ENCODE measurements around the gene FBXL17.

FBXL17 gene

DNA sequence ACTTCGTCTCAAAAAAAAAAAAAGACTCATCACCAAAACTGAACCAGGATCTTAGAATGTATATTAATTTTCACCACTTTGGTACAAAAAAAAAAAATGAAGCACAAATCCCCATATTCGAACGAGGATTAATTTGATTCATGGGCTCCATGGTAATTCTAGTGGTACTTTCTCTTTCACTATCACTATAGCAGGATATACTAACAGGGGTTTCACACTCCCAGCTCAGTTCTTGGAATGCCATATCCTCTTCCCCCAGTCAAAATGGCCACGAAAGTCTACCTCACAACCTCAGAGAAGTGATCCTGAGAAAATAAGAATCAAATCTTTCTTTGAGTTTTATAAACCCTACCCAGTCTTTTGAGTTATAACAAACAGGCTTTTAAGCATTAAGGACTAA, 235.7 kb downstream of the FBXL17 start:
- no peak for DNase-seq

DNA sequence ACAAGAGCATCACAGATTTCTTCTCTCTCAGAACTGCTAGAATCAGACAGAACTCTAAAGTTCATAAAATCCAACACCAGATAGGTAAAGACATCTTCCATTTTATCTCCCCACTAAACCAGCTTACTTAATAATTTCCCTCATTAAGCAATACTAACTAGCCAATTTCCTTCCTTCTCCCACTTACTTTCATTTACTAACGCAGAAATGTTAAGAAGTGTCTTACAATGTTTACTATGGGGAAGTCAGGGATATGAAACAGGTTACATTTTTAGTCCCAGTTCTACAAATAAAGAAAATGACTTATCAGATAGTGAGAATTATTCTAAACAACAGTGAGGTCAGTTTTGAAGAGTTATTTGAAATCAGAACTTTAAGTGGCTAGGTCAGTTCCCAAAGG, 236.5 kb downstream of the FBXL17 start:
- DNase-seq = no peak

DNA sequence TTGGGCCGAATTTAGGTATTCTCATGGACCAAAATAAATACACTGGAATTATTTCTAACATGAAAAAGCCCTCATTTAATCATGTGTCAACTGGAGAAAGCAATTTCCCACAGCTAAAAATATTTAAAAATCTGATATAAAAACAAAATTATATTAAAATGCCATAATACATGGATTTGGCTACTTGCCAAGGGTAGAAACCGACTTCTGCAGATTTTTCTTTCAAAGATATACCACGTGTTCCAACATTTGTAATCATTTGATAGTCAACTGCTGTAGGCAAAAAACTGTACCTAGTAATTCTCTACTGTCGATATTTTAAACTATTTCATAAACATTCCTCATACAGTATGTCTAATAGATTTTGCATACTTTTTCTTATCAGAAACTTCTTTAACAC, 237.6 kb downstream of the FBXL17 start:
- no peak for DNase-seq

DNA sequence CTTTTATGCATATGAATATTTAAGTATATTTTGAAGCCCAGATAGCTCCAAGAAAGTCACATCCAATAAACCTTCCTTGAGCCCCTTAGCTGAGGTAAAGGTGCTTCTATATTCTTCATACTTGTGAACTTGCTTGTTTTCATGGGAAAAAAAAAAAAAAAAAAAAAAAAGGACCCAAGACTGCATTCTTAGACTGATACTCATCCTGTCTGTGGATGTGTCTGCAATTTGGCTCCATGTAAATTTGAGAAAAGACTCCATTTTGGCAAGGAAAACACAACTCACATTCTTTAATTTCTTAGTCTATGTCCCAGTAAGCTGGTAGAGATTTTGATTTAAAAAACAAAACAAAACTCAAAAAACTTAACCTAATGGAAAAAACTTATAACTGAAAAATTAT, 238.3 kb downstream of the FBXL17 start:
- DNase-seq = no peak

DNA sequence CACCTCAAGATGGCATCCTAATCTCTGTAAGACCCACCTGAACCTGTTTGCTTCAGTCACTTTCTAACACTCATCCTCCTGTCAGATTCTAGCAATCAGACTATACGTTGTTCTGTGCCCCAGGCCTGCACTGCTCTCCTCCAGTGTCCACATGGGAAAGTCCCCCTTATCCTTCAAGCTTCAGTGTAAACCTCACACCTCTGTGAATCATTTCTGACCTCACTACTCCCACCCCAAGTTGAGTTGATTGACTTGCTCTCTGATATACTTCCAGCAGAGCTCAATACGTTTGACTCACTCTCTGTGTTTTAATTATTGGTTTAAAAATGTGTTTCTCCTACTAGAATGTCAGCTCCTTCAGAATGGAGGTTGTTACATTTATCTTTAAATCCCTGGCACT, 240.2 kb downstream of the FBXL17 start:
- DNase-seq = no peak

DNA sequence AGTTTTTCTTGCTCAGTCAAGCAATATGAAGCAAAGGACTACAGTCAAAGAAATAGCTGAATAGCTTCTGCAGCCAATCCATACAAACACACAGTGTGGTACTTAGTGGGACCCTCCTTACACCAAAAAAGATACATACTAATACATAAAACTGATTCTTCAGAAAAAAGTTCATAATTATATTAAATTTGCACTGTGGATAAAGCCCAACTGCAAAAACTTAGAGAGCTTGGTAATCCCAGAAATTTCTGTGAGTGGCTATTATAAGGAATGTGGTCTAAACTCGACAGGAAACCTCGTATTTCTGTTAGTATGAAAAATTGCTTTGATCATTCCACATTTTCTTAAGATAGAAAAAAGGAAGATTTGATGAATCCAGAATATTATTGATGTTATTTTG, 245.4 kb downstream of the FBXL17 start:
- no peak for DNase-seq

DNA sequence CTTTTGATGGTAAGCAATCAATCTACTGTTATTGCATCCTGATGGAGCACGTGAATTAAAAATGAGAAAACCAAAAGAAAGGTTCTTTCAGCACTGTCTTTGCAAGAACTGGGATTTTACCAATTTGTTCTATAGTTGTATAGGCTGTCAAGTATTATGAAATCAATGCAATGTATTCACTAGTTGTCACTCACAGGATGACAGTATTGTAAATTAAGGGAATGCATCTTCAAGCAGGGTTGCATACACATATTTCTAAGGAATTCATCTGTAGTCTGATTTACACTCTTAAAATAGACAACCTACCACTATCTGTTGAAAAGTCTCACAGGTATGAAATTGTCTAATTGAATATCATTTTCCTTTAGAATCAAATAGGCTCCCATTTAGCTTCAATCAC, 252.8 kb downstream of the FBXL17 start:
- DNase-seq = no peak

DNA sequence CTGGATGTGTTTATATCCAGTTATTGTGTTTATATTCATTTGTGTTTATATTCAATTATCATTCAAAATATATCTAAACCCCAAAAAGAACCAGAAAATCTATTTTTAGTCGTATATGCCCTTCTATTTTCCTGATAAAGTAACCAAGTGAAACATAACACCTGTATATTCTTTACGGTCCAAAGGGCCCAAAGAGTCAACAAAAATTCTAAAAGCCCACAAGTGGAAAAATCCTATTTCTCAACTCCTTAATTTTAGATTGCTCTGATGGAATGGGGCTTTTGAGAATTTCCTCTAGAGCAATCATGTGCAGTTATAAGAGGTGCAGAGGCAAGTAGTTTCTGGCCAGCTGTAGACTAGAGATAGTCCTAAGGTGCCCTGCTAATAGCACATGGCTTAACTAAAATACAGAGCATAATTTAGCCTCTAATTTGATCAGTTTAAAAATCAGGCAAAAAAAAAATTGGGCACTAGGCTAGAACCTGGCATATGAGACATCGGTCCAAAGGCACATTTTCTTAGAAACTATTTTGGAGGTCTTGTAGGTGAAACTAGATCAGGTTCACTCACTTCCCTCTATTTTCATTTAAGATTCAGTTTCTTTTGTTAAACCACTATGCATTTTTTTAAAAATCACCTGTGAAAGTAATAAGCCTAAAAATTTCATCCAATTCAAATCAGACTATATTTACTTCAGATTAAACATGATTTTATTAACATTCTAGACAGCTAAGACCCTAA, 256.0 kb downstream of the FBXL17 start:
- DNase-seq = no peak

DNA sequence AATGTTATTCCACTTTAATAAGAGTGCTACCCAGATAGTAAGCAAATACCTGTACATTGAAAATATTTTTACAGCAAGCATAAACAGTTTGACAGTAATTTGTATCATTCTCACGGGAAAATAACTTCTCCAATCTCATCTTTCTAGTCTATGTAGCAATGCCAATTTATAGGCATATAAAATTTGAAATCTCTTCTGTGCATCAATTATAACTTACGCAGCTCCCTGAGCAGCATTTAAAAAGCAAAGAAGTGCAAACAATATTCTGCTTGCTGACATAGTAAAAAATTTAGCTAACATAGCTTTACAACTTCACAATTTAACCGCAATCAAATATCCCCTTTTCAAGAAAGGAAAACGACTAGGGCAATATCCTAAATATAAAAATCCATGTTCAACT, 257.3 kb downstream of the FBXL17 start:
- no peak for DNase-seq

DNA sequence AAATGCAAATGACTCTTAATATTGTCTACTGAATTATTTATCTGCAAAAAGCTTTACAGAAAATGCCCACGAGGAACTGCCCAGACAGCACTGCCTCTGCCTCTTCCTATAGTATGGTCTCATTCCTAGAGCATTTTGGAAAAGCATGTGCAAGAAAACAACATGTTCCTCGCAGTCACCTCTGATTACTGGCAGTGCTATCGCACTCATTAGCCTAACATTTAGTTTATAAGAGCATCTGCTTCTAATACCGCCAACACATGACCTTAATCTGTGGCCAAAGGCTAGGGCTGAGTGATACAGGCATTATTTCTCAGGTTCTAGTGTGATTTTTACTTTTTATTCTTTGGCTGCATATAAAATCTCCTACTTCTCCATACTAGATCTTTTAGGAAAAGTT, 259.2 kb downstream of the FBXL17 start:
- no peak for DNase-seq

DNA sequence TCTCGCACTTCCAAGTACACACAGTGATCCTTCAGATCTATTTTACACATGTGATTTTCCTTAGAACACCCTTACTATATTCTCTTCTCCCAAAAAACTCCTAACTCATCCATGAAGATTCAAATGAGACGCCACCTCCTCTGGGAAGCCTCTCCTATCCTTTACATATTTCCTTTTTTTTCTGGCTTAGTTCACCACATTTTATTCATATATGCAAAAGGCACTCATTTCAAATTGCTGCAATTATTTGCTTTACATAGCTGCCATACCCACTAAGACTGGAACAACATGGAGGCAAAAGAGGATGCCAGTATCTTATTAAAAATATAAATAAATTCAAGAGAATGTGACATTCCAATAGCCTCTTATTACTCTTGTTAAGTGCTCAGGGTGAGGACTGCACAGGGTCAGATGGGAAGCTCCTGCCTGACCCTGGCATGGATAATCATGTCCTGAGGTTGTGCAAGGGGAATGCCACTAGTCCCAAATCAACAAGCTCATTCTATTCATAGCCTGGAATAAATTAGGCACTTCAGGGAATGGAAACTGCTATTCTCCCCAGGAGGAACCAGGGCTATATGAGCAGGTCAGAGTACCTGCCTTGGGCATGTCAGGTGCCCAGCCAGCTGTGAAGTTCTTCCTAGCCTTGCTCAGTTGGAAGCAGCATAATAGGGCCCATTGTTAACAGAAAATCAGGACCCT, 262.9 kb downstream of the FBXL17 start:
- no peak for DNase-seq

DNA sequence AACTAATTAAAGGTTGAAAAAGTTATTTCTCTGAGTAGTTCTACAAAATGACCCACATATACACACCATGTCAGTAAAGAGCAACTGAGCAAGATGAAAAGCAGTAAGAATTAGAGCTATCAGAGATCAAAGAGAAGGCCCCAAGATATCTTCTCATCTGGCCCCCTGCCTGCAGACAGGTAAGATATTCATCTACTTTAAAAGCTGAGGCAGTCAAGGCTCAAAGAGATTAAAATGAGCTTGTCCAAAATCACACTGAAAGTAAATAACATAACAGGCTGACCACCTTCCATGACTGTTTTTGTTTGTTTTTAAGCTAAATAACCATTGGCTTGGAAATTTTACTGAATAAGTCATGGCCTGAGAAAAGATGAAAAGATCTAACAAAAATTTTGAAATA, 266.2 kb downstream of the FBXL17 start:
- no peak for DNase-seq

DNA sequence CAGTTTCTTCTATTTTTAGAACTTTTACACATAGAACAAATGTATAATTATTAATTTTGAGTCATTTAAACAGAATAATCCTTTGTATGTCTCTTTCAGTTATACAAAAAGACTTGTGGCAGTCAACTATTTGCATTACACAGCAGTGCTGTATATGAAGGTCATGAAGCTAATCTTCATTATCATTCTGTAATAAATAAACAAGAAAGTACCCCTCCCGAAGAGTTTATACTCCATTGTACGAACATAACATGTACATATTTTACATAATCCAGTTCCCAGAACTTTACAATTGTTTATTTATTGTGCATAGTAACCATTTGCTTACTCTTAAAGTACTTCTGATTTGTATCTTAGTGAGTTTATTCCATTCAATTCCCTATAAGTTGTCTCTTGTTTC, 267.9 kb downstream of the FBXL17 start:
- DNase-seq = no peak

DNA sequence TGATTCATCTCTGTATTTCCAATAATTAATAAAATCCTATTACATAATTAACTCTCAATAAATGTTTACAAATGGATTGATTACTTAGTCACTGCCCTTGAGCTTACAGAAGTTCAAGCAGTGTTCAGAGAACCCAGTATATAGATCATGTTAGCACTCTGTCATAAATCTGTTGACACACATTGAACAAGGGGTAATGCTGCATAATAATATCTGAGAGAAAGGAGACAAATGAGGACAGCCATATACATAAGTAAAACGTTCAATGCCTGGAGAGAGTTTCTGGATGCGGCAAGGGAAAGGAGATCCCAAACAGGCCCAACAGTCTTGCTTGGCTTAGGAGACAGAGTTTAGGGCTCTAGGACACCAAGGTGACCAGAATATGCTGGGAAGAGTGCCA, 270.2 kb downstream of the FBXL17 start:
- DNase-seq = no peak

DNA sequence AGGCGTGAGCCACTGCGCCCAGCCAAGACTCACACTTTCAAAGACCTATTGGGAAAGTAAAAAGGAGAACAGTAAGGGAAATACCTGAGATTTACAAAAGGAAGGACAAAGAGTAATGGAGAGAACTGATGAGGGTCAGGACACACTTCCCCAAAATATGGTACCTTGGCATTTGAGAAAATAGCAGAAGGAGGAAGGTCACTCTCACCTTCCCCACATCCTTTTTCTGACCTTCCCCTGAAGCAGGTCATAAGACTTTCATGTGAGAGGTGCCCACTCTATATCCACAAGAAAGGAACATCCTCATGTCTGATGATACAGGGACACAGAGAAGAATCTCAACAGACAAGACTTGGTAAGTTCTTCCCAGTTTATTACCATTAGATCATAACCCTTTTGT, 272.8 kb downstream of the FBXL17 start:
- DNase-seq = no peak

DNA sequence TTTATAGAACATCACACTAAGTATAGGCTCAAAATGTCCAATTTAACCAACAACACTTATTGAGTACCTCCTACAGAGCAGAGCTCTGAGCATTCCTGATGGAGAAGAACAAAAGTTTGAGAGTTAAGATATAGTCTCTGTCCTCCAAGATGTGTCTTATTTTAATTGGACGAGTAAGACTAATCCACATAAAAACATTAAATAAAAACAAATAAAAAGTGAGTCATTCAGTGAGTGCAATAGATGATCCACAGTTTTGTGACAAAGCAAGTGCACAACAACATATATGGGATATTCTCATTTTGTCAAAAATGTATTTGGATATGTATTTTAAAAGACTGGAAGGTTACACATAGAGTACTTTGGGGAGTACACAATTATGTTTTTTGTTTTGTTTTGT, 277.4 kb downstream of the FBXL17 start:
- no peak for DNase-seq

DNA sequence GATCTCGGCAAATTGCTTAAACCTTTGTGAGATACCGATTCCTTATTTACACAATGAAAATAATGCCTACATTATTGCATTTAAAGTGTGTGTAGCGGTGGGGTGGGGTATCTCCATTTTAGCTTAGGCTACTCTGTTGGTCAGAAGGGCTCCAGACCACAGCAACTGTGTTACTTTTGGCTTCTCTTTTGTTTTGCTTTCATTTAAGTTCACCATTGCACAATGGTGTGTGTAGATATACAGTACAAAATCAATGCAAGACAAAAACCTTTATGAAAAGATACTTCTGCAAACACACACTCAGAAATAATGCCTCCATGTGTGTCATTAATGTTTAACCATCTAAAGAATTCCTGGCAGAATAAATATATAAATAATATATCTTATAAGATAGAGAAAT, 279.4 kb downstream of the FBXL17 start:
- DNase-seq = no peak

DNA sequence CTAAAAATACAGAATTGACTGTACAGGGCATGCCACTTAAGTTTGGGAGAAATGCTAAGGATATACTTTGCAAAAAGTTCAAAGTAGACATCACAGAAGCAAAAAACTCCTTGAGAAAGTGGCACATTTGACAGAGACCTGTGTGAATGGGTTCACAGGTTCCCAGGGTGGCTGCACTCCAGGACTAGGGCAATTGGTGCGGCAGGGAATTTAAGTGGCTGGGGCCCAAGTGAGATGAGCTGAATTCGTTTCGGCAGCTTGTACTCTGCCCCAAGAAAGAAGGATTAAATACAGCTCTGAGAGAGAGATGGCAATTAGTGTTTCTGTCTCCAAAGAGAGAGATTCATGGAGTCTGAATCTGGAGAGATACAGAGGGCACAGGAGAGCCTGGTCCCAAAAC, 280.1 kb downstream of the FBXL17 start:
- DNase-seq = no peak

DNA sequence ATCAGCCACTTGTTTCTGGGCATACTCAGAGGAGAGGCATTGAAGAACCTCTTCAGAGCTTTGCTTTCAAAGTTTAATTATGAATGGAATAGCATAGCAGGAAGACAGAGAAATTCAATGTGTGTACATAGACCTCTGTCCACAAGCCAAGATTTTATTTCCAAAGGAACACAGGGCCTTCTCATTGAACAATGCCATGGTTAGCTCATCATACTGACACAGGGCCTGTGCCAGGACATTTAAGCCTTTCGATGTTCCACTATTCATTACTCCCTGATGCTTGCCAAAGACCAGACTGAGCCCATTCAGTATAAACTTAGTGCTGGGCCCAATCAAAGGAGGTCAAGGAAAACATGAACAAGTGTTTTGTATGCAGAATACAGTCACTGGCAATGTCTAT, 280.8 kb downstream of the FBXL17 start:
- no peak for DNase-seq

DNA sequence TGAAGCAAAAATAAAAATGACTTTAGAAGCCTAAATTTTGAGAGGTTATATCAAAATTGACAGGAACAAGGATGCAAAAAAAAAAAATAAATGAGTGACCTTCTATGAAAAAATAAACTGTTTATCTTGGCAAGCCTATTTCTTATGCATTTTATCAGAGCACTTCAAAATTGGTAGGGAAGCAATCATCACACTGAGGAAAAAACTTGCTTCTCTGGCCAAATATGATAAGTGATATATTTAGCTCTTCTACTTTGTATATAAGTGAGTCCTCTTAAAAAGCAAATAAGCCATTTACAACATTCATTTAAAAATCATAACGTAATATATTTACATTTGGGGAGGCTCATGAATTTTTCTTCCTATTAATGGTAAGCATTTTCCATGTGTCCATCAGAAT, 287.1 kb downstream of the FBXL17 start:
- DNase-seq = no peak

DNA sequence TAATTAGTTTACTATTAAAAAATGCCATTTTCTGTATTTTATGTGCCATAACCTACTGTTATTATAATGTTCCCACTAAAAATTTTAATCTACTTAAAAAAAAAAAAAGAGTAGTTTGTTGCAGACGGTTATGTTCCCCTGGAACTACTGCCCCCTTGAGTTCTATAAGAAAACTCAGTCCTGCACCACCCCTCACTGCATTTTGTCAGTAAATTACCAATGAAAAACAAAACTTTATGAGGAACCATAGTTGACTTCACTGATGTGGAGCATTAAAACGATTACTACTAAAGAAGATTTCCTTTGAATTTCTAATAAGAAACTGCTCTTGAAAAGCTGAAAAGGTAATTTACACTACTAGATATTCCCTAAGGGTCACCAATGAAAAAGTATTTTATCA, 288.7 kb downstream of the FBXL17 start:
- no peak for DNase-seq

DNA sequence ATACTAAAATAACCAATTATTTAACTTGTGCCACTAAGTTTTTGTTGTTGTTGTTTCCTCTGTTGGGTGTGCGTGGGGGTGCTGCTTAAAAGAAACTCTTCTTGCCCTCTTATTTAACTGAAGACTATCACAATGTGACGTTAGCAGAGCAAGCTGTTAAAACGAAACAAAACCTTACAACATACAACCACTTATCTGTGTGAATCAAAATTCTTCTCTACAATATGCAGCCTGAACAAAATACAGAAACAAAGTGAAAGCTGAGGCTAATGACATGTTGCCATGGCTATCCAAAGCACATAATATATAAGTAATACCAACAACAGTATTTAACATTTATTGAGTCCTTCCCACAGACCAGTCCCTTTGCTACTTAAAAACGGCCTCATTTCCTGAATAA, 291.0 kb downstream of the FBXL17 start:
- no peak for DNase-seq

DNA sequence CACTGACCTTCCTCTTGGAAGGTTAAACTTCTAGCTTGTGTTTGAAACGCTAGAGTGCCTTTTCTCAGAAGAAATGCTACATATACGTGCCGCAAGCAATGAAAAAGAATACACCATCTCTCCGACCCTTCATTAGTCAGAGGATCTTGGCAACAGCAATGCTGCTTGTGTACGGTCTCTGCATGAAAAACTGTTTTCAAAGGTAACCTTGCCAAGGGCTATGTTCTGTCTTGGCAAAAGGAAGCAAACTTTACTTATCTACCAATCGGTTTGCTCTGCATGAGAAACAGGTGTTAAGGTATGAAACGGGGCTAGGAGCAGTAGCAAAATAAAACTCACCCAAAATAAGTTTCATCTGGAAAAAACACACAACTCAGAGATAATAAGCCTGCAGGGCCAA, 297.8 kb downstream of the FBXL17 start:
- DNase-seq = no peak

DNA sequence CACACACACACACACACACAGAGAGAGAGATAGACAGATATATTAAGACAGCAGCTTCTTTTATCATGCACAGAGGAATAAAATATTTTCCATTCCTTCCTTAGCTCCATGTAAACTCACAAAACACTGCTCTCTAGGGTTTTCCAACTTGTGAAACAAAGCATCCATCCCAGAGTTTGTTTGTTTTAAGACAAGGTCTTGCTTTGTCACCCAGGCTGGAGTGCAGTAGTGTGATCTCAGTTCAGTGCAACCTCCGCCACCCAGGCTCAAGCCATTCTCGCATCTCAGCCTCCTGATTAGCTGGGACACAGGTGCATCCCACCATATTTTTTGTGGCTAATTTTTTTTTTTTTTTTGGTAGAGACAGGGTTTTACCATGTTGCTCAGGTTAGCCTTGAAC, 298.7 kb downstream of the FBXL17 start:
- DNase-seq = no peak

DNA sequence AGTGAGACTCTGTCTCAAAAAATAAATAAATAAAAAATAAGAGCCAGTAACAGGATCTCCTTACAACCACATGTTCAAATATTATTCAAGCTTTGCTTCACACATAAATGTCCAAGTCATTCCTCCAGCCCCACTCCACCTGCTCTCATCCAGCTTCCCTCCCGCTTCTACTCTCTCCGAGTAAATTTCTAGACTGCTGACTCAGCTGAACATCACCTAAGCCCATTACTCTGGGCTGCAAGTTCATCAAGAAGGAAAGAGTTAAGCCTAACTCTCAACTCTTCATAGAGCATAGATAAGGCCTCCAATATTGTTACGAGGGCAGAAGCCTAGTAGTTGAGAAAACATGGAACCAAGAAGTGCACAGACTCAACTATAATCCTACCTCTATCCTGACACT, 300.2 kb downstream of the FBXL17 start:
- no peak for DNase-seq

Data from NCI-H187 (cell line).